ENCODE data around the gene KMT2B.

GRCh38 chr19:35781650-35782049 lies 63.8 kb downstream of the KMT2B start:
- TF ChIP-seq EP300 (IDR thresholded peaks at IDR 0.05) (no peak), CTCF (IDR thresholded peaks at IDR 0.05) (no peak)
